GM23248 (cell line): ENCODE data around the gene RFPL3. TPM values are rescaled to one million over a fixed set of nuclear protein-coding genes. Genes with fewer than 3 reads are reported as not detected.

Experiments
- DNase-seq: peaks from one replicate; pipeline ENCODE4 v3.0.0-alpha.2; 2015
- H2AFZ ChIP-seq: fragments of 200-600 bp; sonication (generic); 2 replicates; pipeline ENCODE4 v1.6.1; 2016; ENCODE audit warnings: antibody characterized with exemption
- H3F3A ChIP-seq: fragments of 200-600 bp; sonication (generic); 2 replicates; pipeline ENCODE4 v1.6.1; 2016; ENCODE audit warnings: mild to moderate bottlenecking, antibody characterized with exemption, mixed run types; ENCODE audit not compliant: insufficient read depth
- H3K27ac ChIP-seq: fragments of 200-600 bp; sonication (generic); 2 replicates; pipeline ENCODE4 v1.5.1; 2016; ENCODE audit warnings: mild to moderate bottlenecking
- H3K27me3 ChIP-seq: fragments of 200-600 bp; sonication (generic); replicated peaks from 2 replicates; pipeline ENCODE4 v1.6.1; 2016; ENCODE audit warnings: mild to moderate bottlenecking; ENCODE audit not compliant: insufficient read depth
- H3K36me3 ChIP-seq: fragments of 200-600 bp; sonication (generic); 2 replicates; pipeline ENCODE4 v1.6.1; 2016; ENCODE audit warnings: low read depth, mild to moderate bottlenecking
- H3K4me1 ChIP-seq: fragments of 200-600 bp; sonication (generic); 2 replicates; pipeline ENCODE4 v1.6.1; 2016; ENCODE audit warnings: mild to moderate bottlenecking; ENCODE audit not compliant: insufficient read depth
- H3K4me2 ChIP-seq: fragments of 200-600 bp; sonication (generic); one replicate; pipeline ENCODE4 v1.6.1; 2016; ENCODE audit warnings: mild to moderate bottlenecking; ENCODE audit not compliant: unreplicated experiment
- H3K4me3 ChIP-seq: fragments of 200-600 bp; sonication (generic); 2 replicates; pipeline ENCODE4 v1.5.1; 2016; ENCODE audit warnings: mild to moderate bottlenecking
- H3K79me2 ChIP-seq: fragments of 200-600 bp; sonication (generic); 2 replicates; pipeline ENCODE4 v1.6.1; 2016; ENCODE audit warnings: mild to moderate bottlenecking; ENCODE audit not compliant: insufficient read depth
- H3K9ac ChIP-seq: fragments of 200-600 bp; sonication (generic); 2 replicates; pipeline ENCODE4 v1.6.1; 2016; ENCODE audit warnings: mild to moderate bottlenecking
- H3K9me2 ChIP-seq: fragments of 200-600 bp; sonication (generic); 2 replicates; pipeline ENCODE4 v1.6.1; 2016; ENCODE audit warnings: mixed run types, mild to moderate bottlenecking, moderate library complexity; ENCODE audit not compliant: insufficient read depth
- H3K9me3 ChIP-seq: fragments of 200-600 bp; sonication (generic); one replicate; pipeline ENCODE4 v1.6.1; 2017; ENCODE audit warnings: low read depth
- H4K20me1 ChIP-seq: fragments of 200-600 bp; sonication (generic); 2 replicates; pipeline ENCODE4 v1.6.0; 2016; ENCODE audit not compliant: insufficient read depth
- EZH2 ChIP-seq: fragments of 200-600 bp; sonication (generic); IDR thresholded peaks from 2 replicates; pipeline ENCODE4 v1.6.1; 2018; ENCODE audit warnings: antibody characterized with exemption, mild to moderate bottlenecking; ENCODE audit not compliant: insufficient read depth, poor library complexity, severe bottlenecking
- EZH2phosphoT487 ChIP-seq: fragments of 200-600 bp; sonication (generic); IDR thresholded peaks from 2 replicates; pipeline ENCODE4 v1.6.1; 2018; ENCODE audit warnings: antibody characterized with exemption, moderate library complexity, mild to moderate bottlenecking, low read depth; ENCODE audit not compliant: insufficient read depth
- WGBS, 2 experiments: methylation state at CpG; one replicate each; pipeline ENCODE4 v1.1.6; 2015 to 2017; ENCODE audit warnings: low lambda C conversion rate in 2 of 2, low coverage in 1 of 2; ENCODE audit errors: missing lambda C conversion rate in 2 of 2; 5-methylcytosine and 5-hydroxymethylcytosine counted together
- in situ Hi-C: fragments of 300-500 bp; cut with MboI; formaldehyde crosslinking; loops from 2 replicates; pipeline ENCODE4 v1.15.0; 2020
- polyA plus RNA-seq: library from polyadenylated mRNA; unstranded; fragments of >200 nt; fragmentation: Nextera tagmentation; extraction: Ambion mirVana; gene quantifications from 2 replicates; pipeline ENCODE4 v1.2.1, GENCODE V29; 2016
- total RNA-seq: library from RNA; depleted of rRNA; stranded (reverse); fragments of >200 nt; shearing (Covaris generic); gene quantifications from 2 replicates; pipeline ENCODE4 v1.2.3, GENCODE V29; 2014

RFPL3 gene
- total and polyA plus RNA-seq, 2 experiments from 2014 or later = not detected

DNA sequence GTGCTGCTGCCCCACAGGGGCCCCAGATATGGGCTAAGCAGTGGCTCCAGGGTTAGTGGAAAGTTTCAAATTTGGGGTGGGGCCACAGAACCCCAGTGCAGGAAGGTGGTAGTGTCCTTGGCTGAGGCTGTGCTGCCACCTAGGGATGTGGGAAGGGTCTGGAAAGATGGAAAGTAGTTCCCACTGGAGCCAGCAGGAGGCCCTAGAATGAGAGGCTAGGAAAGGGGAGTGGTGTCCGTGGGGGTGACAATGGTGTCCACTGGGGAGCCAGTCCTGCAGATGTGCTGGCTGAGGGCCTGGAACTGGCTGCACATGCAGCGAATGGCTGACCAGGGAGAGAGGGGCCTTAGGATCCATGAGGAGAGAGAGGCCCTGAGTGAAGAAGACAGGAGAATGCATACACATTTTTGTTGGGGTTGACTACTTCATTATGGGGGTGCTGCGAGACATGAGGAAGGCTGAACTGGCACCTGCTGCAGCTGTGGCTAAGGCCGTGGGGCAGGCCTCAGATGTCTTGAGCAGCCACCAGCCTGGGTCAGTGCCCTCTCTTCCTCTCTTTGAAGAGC lies 21.1 kb downstream of the RFPL3 start:
- peak; percentile 35 for DNase-seq
- TF ChIP-seq EZH2 (no peak), EZH2phosphoT487 (no peak)
- H3F3A ChIP-seq = no peaks in the 10 kb centered on the region
- H3K9ac ChIP-seq = no peak overlapping the region
- no peaks in the 10 kb centered on the region for H3K9me2 ChIP-seq
- H2AFZ ChIP-seq = no peak overlapping the region
- H3K27me3 ChIP-seq = no peaks in the 10 kb centered on the region
- WGBS, 2 experiments = 39 to 55% methylated on average over 4 of the region's 4 CpGs
- in situ Hi-C loops = no loop called here
- H3K4me2 ChIP-seq = no peak overlapping the region
- H3K27ac ChIP-seq = no peak overlapping the region
- no peaks in the 10 kb centered on the region for H3K9me3 ChIP-seq
- no peaks in the 10 kb centered on the region for H3K4me1 ChIP-seq
- H3K36me3 ChIP-seq = no peaks in the 10 kb centered on the region
- H3K79me2 ChIP-seq = no peaks in the 10 kb centered on the region
- no peak overlapping the region for H3K4me3 ChIP-seq
- no peaks in the 10 kb centered on the region for H4K20me1 ChIP-seq

DNA sequence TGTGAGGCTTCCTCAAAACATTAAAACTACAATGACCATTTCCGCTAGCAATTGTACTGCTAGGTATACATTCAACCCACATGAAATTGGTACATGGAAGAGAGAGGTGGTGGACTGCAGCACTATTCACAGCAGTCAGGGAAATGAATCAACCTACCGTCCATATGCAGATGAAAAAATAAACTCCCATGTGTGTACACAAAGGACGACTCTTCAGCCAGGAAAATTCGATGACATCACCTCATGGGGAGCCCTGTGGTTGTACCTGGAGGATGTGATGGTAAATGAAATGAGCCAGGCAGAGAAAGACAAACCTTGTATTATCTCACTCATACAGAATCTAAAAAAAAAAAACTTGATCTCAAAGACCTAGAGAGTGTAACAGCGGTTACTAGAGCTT lies 23.3 kb downstream of the RFPL3 start:
- H3K27me3 ChIP-seq = no peaks in the 10 kb centered on the region
- TF ChIP-seq EZH2 (no peak), EZH2phosphoT487 (no peak)
- H3K4me3 ChIP-seq = no peak overlapping the region
- no peak overlapping the region for H3K27ac ChIP-seq
- WGBS, 2 experiments = 77 to 79% methylated on average over 5 of the region's 5 CpGs
- no peaks in the 10 kb centered on the region for H3K9me3 ChIP-seq
- H3K9ac ChIP-seq = no peak overlapping the region
- no peak overlapping the region for H2AFZ ChIP-seq
- H3K36me3 ChIP-seq = no peaks in the 10 kb centered on the region
- no peaks in the 10 kb centered on the region for H3K9me2 ChIP-seq
- H3K4me2 ChIP-seq = no peak overlapping the region
- H3K4me1 ChIP-seq = no peaks in the 10 kb centered on the region
- in situ Hi-C loops = no loop called here
- no peaks in the 10 kb centered on the region for H3K79me2 ChIP-seq
- DNase-seq = no peak
- no peaks in the 10 kb centered on the region for H3F3A ChIP-seq
- no peaks in the 10 kb centered on the region for H4K20me1 ChIP-seq

DNA sequence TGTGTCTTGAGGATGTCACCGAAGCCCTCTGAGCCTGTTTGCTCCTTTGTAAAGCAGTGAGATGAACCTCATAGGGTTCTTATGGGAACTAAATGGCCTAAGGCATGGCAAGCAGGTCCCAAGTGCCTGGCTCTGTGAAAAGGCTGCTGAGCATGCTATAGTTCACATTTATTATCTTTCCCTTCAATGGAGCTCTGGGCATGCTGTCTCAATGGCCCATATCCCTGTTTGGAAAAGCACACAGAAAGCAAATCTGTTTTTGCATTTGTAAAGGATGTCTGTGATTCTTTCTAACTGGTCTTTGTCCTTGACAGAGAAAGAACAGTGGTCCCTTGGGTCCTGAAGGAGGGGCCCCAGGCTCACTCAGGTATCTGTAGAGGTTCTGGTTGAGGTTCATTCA lies 28.0 kb downstream of the RFPL3 start:
- in situ Hi-C loops = no loop called here
- Histone ChIP-seq H3K36me3 (peaks cover 14% of the 10 kb centered on the region), H3K4me2 (no peak overlapping the region), H3F3A (peaks cover 4% of the 10 kb centered on the region; the same call in 1 of the 2 replicates), H3K79me2 (no peaks in the 10 kb centered on the region), H4K20me1 (no peaks in the 10 kb centered on the region), H3K27me3 (no peaks in the 10 kb centered on the region), H3K9ac (no peak overlapping the region), H2AFZ (no peak overlapping the region), H3K27ac (no peak overlapping the region), H3K4me3 (no peak overlapping the region), H3K4me1 (no peaks in the 10 kb centered on the region), H3K9me3 (no peaks in the 10 kb centered on the region), H3K9me2 (no peaks in the 10 kb centered on the region)
- TF ChIP-seq EZH2phosphoT487 = no peak
- no peak for TF ChIP-seq EZH2
- 100% methylated on average over 1 of the region's 1 CpG for WGBS, 2 experiments
- DNase-seq = no peak

DNA sequence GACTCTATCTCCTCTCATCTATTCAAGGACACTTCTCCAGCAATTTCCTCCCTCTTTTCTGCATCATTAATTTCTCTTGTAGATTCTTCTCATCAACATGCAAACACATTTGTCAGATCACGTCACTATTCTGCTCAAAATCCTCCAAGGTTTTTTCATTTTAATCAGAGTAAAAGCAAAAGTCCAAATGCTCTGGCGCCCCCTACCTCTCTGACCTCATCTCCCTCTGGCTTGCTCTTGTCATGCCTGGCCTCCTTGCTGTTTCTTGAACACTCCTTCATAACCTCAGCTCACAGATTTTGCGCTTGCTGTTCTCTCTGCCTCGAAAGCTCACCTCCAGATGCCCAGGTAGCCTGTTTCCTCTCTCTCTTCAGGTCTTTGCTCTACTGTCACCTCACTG lies 32.0 kb downstream of the RFPL3 start:
- no peak overlapping the region for H3K27ac ChIP-seq
- no peaks in the 10 kb centered on the region for H3K9me3 ChIP-seq
- H3K79me2 ChIP-seq = no peaks in the 10 kb centered on the region
- no peak overlapping the region for H3K4me2 ChIP-seq
- TF ChIP-seq EZH2 = no peak
- no peak for TF ChIP-seq EZH2phosphoT487
- peak; percentile 45 for DNase-seq
- in situ Hi-C loops = no loop called here
- no peaks in the 10 kb centered on the region for H3K9me2 ChIP-seq
- no peaks in the 10 kb centered on the region for H3K4me1 ChIP-seq
- no peaks in the 10 kb centered on the region for H3K27me3 ChIP-seq
- H3K36me3 ChIP-seq = peaks cover 51% of the 10 kb centered on the region
- no peak overlapping the region for H2AFZ ChIP-seq
- H3K4me3 ChIP-seq = no peak overlapping the region
- H3K9ac ChIP-seq = no peak overlapping the region
- H3F3A ChIP-seq = peaks cover 4% of the 10 kb centered on the region; the same call in 1 of the 2 replicates
- 58 to 60% methylated on average over 4 of the region's 4 CpGs for WGBS, 2 experiments
- no peaks in the 10 kb centered on the region for H4K20me1 ChIP-seq

DNA sequence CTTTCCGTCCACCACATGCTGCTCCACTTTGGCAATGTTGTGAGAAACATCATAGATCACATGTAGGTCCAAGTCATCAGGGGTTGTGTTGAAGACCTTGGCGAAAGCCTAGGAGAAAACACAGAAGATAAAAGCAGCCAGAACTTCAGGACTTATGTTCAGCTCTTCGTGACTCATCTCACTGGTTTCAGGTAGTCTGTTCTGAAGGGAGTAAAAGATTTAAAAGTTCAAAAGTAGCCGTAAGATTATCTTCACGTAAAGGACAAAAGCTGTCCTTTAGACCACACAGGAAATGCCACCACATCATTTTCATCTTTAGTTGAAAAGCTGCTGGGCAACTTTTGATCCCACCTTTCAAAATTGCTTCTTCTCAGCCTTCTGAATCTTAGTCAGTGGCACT lies 37.4 kb downstream of the RFPL3 start:
- Histone ChIP-seq H3K36me3 (peaks cover 81% of the 10 kb centered on the region), H3K27me3 (no peaks in the 10 kb centered on the region)
- in situ Hi-C loops = no loop called here

More for the DNA sequence above, 37.4 kb downstream of the RFPL3 start:
- peaks cover 3% of the 10 kb centered on the region; the same call in 1 of the 2 replicates for H4K20me1 ChIP-seq
- no peak overlapping the region for H3K4me2 ChIP-seq
- H3K79me2 ChIP-seq = no peaks in the 10 kb centered on the region
- H3K9ac ChIP-seq = no peak overlapping the region
- no peaks in the 10 kb centered on the region for H3K9me3 ChIP-seq
- TF ChIP-seq EZH2phosphoT487 (no peak), EZH2 (no peak)
- 96 to 98% methylated on average over 5 of the region's 5 CpGs for WGBS, 2 experiments
- no peaks in the 10 kb centered on the region for H3K9me2 ChIP-seq
- H3K4me1 ChIP-seq = no peaks in the 10 kb centered on the region
- H2AFZ ChIP-seq = no peak overlapping the region
- no peak overlapping the region for H3K27ac ChIP-seq
- H3F3A ChIP-seq = peaks cover under 1% of the 10 kb centered on the region; the same call in 1 of the 2 replicates
- DNase-seq = no peak
- H3K4me3 ChIP-seq = no peak overlapping the region
